RKO (cell line): ENCODE data around the gene HDHD5.
A peak's percentile ranks its signal among the peaks of the same experiment; 100 is the strongest.
"Not testable (repeated sequence)": the region's sequence is repeated elsewhere in the genome, so short reads cannot be mapped to it uniquely, and the experiment has no call there.

Source experiments
- DNase-seq: peaks from one replicate; pipeline ENCODE4 v3.0.0-alpha.2; 2016; ENCODE audit warnings: low spot score

Gene HDHD5

GRCh38 chr22:17155941-17156340, 3.1 kb downstream of the HDHD5 start:
- DNase-seq, result no peak

GRCh38 chr22:17152971-17153370, 6.1 kb downstream of the HDHD5 start:
- no peak for DNase-seq

- no peak for DNase-seq
Observed at GRCh38 chr22:17152340-17152739, 6.7 kb downstream of the HDHD5 start.

GRCh38 chr22:17149076-17149815, 9.8 kb downstream of the HDHD5 start:
- no peak for DNase-seq

GRCh38 chr22:17147458-17147857, 11.6 kb downstream of the HDHD5 start:
- not testable (repeated sequence) for DNase-seq

GRCh38 chr22:17145021-17145680, 13.9 kb downstream of the HDHD5 start:
- no peak for DNase-seq

GRCh38 chr22:17143826-17144225, 15.3 kb downstream of the HDHD5 start:
- no peak for DNase-seq

GRCh38 chr22:17143101-17143500, 16.0 kb downstream of the HDHD5 start:
- no peak for DNase-seq

- DNase-seq, result no peak
Observed at GRCh38 chr22:17140826-17141766, 18.0 kb downstream of the HDHD5 start.

GRCh38 chr22:17140022-17140421, 19.1 kb downstream of the HDHD5 start:
- DNase-seq, result no peak

- no peak for DNase-seq
Observed at GRCh38 chr22:17138513-17138912, 20.6 kb downstream of the HDHD5 start.

GRCh38 chr22:17137861-17138425, 21.1 kb downstream of the HDHD5 start:
- DNase-seq, result no peak

- DNase-seq, result no peak
Observed at GRCh38 chr22:17137170-17137569, 21.9 kb downstream of the HDHD5 start.

- DNase-seq, result no peak
Observed at GRCh38 chr22:17135153-17135760, 23.8 kb downstream of the HDHD5 start.

- no peak for DNase-seq
Observed at GRCh38 chr22:17133137-17133536, 25.9 kb downstream of the HDHD5 start.

- DNase-seq, result no peak
Observed at GRCh38 chr22:17132112-17132511, 27.0 kb downstream of the HDHD5 start.

- no peak for DNase-seq
Observed at GRCh38 chr22:17131686-17132085, 27.4 kb downstream of the HDHD5 start.

- DNase-seq, result peak; percentile 29
Observed at GRCh38 chr22:17130199-17130598, 28.9 kb downstream of the HDHD5 start.

- DNase-seq, result peak; percentile 77
Observed at GRCh38 chr22:17121233-17122195, 37.6 kb downstream of the HDHD5 start, which contains the start of gene TMEM121B. TSS of gene TMEM121B (minus strand) at chr22:17121360. CDS start at chr22:17121127, 233 bp downstream.

GRCh38 chr22:17120711-17121232, 38.3 kb downstream of the HDHD5 start:
- DNase-seq, result no peak
